GM19468 (cell line): ENCODE measurements around the gene ZNF791.
"Not testable (repeated sequence)": the region's sequence is repeated elsewhere in the genome, so short reads cannot be mapped to it uniquely, and the experiment has no call there.

ENCODE experiments used
- ATAC-seq: cut with Tn5 transposase; IDR thresholded peaks from one replicate; pipeline ENCODE4 v1.9.1; 2021; ENCODE audit warnings: mild to moderate bottlenecking, moderate library complexity, moderate number of reproducible peaks; ENCODE audit not compliant: unreplicated experiment; ENCODE audit errors: extremely low read depth

ZNF791 gene

DNA sequence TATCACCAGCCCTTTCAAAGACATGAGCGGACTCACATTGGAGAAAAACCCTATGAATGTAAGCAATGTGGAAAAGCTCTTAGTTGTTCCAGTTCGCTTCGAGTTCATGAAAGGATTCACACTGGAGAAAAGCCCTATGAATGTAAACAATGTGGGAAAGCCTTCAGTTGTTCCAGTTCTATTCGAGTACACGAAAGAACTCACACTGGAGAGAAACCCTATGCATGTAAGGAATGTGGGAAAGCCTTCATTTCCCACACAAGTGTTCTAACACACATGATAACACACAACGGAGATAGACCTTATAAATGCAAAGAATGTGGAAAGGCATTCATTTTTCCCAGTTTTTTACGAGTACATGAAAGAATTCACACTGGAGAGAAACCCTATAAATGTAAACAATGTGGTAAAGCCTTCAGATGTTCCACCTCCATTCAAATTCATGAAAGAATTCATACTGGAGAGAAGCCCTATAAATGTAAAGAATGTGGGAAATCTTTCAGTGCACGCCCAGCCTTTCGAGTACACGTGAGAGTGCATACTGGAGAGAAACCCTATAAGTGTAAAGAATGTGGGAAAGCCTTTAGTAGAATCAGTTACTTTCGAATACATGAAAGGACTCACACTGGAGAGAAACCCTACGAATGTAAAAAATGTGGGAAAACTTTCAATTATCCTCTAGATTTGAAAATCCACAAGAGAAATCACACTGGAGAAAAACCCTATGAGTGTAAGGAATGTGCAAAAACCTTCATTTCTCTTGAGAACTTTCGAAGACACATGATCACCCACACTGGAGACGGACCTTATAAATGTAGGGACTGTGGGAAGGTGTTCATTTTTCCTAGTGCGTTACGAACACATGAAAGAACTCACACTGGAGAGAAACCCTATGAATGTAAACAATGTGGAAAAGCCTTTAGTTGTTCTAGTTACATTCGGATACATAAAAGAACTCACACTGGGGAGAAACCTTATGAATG lies 17.6 kb downstream of the ZNF791 start:
- no peak for ATAC-seq

DNA sequence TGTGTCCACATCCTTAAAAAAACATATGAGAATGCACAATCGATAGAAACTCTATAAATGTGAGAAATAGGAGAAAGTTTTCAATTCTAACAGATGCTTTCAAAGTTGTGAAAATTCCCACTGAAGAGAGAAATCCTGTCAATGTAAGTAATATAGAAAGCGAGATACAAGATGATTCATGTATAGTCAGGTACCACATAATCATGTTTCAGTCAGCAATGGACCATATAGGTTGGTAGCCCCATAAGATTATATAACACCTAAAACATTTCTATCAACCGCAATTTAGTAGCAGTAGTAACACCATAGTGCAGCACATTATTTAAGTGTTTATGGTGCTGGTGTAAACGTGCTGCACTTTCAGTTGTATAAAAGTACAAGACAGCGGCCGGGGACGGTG lies 18.5 kb downstream of the ZNF791 start:
- ATAC-seq = no peak

DNA sequence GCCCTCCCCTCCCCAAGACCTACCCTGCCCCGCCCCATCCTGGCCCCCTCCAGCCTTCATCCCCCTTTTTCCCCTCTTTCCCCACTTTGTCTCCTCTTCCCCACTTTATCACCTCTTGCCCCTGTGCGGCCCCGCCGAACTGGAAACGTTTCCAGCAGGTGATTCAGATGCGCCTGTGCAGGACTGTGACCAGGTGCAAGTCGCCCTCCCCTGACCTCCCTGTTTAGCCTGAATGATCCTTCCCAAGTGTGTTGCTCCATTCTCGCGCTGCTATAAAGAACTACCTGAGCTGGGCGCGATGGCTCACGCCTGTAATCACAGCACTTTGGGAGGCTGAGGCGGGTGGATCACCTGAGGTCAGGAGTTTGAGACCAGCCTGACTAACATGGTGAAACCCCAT lies 25.9 kb downstream of the ZNF791 start:
- no peak for ATAC-seq

DNA sequence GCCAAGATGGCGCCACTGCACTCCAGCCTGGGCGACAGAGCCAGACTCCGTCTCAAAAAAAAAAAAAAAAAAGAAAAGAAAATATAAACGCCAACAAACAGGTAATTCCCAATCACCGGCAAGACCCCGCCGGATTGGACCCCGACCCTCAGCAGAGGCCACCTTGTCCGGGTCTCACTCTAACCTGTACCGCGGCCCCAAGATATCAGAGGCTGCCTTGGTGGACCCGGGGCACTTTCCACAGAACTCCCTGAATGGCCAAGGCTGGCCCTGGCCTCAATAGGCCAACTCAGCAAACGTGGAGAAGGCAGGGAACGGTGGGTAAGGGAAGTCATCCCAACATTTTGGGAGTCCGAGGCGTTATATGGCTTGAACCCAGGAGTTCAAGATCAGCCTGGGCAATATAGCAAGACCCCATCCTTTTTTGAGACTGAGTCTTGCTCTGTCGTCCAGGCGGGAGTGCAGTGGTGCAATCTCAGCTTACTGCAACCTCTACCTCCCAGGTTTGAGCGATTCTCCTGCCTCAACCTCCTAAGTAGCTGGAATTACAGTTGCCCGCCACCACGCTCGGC lies 28.0 kb downstream of the ZNF791 start:
- ATAC-seq = no peak

DNA sequence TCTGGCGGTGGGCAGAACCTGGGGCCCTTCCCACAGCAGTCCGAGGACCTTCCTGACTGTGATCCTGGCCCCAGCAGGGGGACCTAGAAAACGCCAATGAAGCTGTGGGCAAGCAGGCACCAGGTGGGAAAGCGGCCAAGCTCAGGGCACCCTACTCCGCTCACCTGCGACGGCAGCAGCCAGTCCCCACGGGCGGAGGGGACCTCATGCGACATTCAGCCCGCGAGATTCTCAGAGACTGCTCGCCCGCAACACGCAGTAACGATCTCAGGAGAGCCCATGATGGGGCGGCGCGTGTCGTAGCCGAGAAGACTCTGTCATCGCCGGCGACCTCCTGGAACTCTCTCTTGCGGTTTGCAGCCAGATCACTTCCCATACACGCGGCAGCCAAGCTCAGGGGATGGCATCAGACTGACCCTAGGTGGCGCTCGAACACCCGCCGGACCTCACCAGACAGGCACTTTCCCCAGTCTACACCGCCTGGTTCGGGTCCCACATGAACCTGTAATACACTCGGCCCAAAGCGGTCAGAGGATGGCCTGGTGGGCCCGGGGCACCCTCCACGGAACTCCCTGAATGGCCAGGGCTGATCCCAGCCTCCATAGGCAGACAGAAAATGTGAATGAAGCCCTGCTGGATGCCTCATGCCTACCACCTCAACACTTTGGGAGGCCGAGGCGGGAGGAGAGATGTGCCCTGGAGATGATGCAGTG lies 29.3 kb downstream of the ZNF791 start:
- no peak for ATAC-seq

DNA sequence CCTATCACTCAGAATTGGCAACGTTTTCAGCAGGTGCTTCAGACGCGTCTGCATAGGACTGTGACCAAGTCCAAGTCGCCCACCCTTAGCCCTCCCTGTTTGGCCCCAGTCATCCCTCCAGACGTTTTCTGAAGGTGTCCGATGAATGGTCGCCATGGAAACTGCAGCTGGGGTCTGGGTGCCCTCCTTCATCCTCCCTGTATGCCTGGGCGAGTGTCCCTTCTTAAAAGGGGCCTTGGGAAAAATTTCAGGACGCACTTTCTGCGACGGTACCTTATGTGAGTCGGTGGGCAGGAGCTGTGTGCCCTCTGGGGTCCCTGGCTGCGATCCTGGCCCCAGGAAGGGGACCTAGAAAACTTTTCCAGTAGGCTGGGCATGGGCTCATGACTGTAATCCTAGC lies 30.7 kb downstream of the ZNF791 start:
- ATAC-seq = no peak

DNA sequence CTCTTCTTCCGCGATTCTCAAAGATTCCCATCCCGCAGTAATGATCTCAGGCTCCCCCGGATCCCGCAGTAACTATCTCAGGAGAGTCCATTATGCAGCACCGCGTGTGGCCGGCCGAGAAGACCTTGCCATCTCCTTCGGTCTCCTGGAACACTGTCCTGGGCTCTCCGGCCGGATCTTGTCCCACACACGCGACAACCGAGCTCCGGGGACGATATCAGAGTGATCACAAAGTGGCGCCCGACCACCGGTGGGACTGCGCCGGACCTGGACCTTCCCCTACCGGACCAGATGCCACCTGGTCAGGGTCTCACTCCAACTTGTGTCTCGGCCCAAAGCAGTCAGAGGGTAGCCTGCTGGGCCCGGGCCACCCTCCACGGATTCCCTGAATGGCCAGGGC lies 31.8 kb downstream of the ZNF791 start:
- ATAC-seq = no peak

DNA sequence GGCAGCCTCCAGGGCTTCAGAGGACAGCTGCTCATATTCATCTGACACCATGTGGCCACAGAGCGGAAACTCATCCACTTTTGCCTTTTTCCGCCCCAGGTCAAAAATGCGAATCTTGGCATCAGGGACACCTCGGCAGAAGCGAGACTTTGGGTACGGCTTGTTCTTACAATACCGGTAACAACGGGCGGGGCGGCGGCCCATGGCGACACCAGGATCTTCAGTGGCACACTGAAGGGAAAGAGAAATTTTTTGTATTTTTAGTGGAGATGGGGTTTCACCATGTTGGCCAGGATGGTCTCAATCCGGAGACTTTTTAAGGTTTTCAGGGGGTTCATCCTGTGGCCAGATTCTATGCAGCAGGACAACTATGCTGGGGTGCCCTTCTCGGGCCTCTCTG lies 33.0 kb downstream of the ZNF791 start:
- not testable (repeated sequence) for ATAC-seq

DNA sequence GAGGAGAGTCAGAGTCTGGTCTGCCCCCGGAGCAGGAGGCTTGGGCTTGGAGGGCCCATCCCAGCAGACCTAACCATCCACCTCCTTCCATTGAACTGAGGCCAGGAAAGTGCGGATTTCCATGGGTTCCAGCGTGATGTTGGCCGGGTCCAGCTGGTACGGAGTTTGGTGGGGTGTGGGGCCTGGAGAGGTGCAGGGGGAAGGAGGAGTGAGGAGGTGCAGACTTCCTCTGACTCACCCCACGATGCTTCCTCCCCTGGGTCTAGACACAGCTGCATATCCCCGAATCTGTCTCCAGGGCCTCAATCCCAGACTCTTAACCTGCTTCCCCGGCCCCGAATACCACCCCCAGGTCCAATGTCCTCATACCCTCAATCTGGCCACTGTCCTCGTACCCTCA lies 35.8 kb downstream of the ZNF791 start:
- no peak for ATAC-seq

DNA sequence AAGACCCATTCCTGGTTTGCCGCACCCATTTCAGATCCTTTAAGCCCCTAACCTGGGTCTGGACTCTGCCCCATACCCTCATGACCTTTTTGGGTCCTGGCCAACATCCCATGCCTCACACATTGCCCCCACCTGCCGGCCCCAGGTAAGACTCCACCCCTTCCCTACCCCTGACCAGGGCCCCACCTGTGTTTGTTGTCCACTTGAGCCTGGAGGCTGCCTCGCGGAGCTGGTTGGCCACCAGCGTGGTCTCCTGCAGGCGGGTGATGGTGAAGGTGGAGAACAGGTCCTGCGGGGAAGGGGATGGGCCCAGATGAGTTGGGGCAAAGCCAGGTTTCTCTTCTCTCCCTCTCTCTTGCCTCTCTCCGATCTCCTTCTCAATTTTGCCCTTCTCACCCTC lies 36.3 kb downstream of the ZNF791 start:
- no peak for ATAC-seq

DNA sequence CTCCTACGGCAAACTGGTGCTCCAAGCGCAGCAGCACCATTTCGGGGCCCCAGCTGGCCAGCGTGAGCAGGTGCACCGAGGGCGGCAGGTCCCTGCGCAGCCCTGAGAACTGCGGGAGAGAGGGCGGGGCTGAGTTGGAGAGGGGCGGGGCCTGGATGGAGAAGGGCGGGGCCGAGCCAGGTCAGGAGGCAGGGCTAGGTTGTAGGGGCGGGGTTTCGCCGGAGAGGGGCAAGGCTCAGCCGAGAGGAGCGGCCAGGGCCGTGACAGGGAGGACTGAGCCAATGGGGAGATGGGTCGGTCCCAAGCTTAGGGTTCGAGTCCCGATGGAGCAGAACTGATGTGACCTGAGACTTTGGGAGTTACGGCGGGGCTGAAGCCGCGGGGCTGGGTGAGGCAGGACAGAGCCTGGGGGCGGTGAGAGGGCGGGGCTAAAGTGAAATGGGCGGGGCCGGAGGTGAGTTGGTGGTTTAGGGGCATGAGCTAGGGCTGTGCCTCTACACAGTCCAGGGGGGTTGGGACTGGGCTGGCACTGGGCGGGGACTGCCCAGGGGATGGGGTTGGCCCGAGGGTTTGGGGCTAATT lies 36.9 kb downstream of the ZNF791 start:
- no peak for ATAC-seq

DNA sequence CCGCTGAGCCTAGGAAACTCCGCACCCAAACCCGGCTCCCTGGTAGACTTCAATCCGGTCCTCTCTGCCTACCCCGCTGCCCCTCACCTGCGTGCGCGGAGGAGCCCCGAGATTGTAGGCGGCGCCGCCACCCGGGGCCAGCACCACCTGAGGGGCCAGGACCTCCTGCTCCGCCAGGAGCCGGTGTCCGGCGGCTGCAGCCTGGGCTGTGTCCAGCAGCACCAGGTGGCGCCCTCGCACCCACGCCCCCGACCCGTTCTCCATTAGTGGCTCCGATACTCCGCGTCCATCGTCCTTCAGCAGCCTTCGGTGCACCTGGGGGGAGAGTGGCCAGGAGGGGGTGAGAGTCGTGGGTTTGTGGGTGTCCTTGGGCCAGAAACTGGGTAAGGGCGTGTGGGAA lies 37.4 kb downstream of the ZNF791 start:
- ATAC-seq = no peak

DNA sequence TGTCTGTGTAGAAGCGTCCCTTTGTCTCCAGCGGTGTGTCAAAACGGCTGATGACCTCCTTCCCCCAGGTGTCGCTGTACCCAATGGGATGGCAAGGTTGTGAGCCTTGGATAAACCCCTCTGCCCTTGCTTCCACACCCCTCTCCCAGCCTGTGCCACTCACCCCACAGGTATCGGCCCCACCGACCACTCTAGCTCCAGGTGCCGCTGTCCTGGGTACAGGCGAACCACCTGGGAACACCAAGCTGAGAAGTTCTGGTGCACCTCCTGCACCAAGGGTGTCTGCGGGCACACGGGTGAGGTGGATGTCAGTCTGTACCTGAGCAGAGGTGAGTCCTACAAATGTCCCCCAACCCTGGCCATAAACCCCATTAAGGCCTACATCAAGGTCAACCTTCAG lies 39.2 kb downstream of the ZNF791 start:
- ATAC-seq = no peak

DNA sequence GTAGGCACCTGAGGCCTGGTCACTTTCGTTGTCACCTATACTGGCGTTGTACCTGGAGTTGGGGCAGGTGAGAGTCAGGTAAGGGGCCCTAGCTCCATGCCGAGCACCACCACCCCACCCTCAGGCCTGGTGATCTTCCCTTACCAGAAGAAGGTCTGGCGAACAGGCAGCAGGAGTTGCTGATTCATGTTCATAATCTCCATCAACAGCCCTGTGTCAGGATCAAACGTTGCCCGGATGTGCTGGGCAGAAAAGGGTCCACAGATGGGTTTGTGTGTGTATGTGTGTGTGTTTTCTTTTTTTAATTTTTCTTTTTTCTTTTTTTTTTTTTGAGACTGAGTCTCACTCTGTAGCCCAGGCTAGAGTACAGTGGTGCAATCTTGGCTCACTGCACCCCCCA lies 41.5 kb downstream of the ZNF791 start:
- ATAC-seq = no peak

DNA sequence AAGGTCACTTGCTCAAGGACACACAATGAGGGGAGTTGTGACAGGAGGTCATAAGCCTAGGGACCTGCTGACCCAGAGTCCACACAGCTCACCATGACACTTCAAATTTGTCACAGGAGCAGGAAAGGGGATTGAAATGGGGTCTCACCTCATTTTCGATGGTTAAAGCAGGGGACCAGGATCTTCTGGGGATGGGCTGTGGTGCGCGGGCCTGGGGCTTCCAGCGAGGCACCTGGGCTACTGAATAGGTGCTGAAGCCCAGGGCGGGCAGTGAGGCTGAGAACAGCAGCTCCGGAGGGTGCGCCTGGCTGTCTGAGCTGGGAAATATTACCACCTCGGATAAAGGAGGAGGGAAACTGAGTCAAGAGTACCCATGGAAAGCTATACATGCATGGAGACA lies 44.8 kb downstream of the ZNF791 start:
- ATAC-seq = no peak

DNA sequence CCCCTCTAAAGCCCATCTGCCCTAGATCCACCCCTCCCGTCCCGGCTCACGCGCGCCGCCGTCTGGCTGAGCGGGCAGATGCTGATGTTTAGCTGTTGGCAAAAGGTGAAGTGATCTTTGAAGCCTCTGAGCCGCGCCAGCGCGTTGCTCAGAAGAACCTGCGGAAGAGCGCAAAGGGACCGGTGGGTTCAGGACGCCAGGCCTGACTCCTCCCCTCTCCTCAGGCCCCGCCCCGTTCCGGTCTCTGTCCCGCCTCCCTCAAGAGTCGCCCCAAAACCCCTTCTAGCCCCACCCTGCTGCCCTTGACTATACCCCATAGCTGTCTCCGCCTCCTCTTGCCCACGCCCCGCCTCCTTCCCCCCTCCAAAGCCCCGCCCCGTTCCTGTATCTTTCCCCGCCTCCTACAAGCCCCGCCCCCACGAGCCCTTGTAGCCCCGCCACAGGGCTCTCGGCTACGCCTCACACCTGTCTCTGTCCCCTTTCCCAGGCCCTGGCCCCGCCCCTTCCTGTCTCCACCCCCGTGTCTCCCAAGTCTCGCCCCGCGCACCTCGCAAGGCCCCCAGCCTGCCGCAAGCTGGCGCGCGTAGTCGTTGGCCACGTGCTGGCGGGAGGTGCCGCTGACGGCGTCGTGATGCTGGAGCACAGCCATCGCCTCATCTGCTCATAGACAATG lies 46.3 kb downstream of the ZNF791 start:
- no peak for ATAC-seq

DNA sequence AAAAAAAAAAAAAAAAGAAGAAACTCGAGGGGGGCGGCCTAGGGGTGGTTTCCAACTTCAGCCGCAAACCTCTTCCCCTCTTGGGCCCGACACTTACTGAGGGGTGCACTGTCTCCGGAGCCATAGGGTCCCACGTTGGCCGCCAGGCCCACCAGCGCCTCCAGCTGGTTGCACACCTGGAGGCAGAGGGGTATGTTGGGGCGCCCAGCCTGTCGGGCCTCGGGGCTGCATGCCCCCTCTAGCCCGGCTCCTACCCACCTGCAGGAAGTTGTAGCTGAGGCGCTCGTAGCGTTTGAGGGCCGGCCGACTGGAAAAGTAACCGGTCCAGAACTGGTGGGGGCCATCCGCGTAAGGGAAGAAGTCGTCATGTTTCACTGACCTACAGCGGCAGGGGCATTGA lies 47.2 kb downstream of the ZNF791 start:
- no peak for ATAC-seq

DNA sequence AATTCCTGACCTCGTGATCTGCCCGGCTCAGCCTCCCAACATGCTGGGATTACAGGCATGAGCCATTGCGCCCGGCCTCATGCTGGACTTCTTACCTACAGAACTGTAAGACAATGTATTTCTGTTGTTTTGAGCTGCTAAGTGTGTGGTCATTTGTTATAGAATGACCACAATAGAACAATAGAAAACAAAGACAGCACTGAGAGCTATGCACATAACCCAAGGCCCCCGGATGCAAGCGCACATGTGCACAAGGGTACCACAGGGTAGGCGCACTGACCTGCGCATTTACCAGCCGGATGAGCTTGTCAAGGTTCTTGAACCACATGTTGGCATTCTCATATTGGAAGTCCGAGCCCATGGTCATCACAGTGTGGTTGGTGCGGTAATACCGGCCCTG lies 50.3 kb downstream of the ZNF791 start:
- no peak for ATAC-seq

DNA sequence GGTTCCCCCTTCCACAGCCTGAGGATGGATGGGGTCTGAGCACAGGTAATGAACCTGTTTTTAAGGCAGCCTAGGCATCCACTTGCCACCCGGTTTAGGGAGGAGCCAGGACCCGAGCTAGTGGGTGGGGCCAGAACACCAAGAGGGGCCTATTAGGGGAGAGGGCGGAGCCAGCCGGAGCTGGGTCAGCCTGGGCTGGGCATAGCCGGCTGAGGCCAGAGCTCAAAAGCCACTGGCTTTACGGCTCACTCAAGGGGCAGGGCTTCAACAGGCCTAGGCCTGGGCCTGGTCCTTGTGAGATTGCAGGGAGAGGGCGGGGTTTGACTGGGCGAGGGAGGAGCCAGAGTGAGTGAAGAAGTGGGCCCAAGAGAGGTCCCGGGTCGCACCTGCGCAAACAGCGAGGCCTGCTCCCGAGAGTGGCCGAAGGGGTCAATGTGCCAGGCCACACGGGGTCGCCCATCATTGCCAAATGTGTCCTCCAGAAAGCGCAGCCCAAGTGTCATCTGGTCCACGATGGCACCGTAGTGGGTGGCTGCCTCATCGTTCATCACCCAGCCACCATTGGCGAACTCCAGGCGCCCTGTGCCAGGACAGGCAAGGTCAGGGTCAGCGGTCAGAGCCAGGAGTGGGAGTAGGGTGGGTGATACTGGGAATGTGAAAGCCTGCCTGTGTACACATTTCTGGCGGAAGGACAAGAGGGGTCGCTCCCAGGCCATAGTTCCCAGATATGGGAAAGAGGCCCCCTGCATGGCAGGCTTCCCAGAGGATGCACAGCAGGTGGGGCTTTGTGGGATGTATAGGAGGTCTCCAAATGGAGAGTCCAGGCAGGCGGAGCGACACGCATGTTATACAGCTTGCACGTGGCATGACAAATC lies 53.9 kb downstream of the ZNF791 start:
- ATAC-seq = no peak

DNA sequence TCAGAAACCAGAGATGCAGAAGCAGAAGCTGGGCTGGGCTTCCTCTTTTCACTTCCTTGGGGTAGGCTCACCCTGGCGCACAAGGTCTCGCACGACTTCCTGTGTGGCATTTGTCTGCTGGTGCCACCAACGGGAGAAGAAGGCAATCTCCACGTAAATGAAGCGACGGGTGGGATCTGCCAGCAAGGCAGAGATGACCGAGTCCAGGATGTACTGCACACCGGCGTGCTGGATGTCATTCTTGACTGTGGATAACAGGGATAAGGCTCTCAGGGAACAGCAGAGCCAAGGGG lies 54.5 kb downstream of the ZNF791 start:
- ATAC-seq = no peak
